Epidermal melanocyte (primary cell): Measurements from ENCODE around the gene UCKL1.
"Not testable (repeated sequence)": the region's sequence is repeated elsewhere in the genome, so short reads cannot be mapped to it uniquely, and the experiment has no call there.

Experiments used
- DNase-seq: peaks from one replicate; pipeline ENCODE4 v3.0.0; 2011; ENCODE audit warnings: low spot score; ENCODE audit not compliant: insufficient read length

UCKL1 gene

GRCh38 chr20:63955827-63956663 is at the start of gene UCKL1:
TSS of gene UCKL1 (minus strand) at chr20:63956416. CDS start at chr20:63956372, 44 bp downstream.
- DNase-seq, result peak; percentile 97

- no peak for DNase-seq
Observed at GRCh38 chr20:64005394-64005793, 49.2 kb upstream of the UCKL1 start.

- no peak for DNase-seq
Observed at GRCh38 chr20:64003960-64004725, 47.9 kb upstream of the UCKL1 start.

GRCh38 chr20:64001607-64002011 is 45.4 kb upstream of the UCKL1 start:
- DNase-seq, result no peak

GRCh38 chr20:64000906-64001305 is 44.7 kb upstream of the UCKL1 start:
- DNase-seq, result no peak

GRCh38 chr20:63982937-63983336 is 26.7 kb upstream of the UCKL1 start:
- DNase-seq, result no peak

- peak; percentile 99 for DNase-seq
Observed at GRCh38 chr20:63980806-63981728, 24.9 kb upstream of the UCKL1 start, which contains the start of gene PRPF6. TSS of gene PRPF6 (plus strand) at chr20:63981132. CDS start at chr20:63981246, 114 bp downstream.

GRCh38 chr20:63980317-63980805 is 24.1 kb upstream of the UCKL1 start:
- DNase-seq, result no peak

GRCh38 chr20:63979557-63980316 is 23.5 kb upstream of the UCKL1 start, which contains the start of gene SAMD10:
TSS of gene SAMD10 (minus strand) at chr20:63979642. CDS start at chr20:63979467, 175 bp downstream.
- DNase-seq, result no peak

- DNase-seq, result no peak
Observed at GRCh38 chr20:63979229-63979556, 23.0 kb upstream of the UCKL1 start.

GRCh38 chr20:63978319-63979228 is 22.4 kb upstream of the UCKL1 start:
- no peak for DNase-seq

- DNase-seq, result no peak
Observed at GRCh38 chr20:63977739-63978276, 21.6 kb upstream of the UCKL1 start.

- DNase-seq, result no peak
Observed at GRCh38 chr20:63976980-63977738, 20.9 kb upstream of the UCKL1 start.

- DNase-seq, result not testable (repeated sequence)
Observed at GRCh38 chr20:63976511-63976910, 20.3 kb upstream of the UCKL1 start.

GRCh38 chr20:63974402-63975200 is 18.4 kb upstream of the UCKL1 start:
- no peak for DNase-seq

GRCh38 chr20:63973636-63974401 is 17.6 kb upstream of the UCKL1 start:
- DNase-seq, result peak; percentile 98

- no peak for DNase-seq
Observed at GRCh38 chr20:63973160-63973479, 16.9 kb upstream of the UCKL1 start.
